ENCODE data around the gene TAS2R38. TPM values are rescaled to one million over a fixed set of nuclear protein-coding genes. Genes with fewer than 3 reads are reported as not detected.

Gene TAS2R38
- not detected in 2 replicates for total RNA-seq
- long read RNA-seq = 0 reads

DNA sequence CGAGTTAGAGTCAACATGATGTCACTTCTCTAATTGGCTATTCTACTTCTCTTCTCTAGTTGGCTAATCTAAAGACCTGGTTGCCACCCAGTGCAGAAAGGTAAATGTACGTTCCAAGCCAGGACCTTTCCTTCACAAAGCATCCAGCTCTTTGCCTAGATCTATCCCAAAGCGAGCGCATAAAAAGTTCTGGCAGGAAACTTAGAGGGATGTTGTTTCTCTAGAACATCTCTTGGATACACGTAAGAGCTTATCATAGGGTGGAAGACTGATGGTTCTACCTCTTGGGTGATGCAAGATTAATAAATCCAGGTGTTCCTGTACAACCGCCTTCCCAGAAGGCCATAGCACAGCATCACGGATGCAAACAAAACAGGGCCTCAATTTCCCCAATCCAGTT lies at the start of gene TAS2R38:
Gene TAS2R38, minus strand, starts transcription at position 101 of the 400 bp plus-strand sequence. Its CDS starts 84 bp downstream, at position 17.
- no peak for DNase-seq (ENCODE audit: extremely low spot score, unreplicated experiment)
- H3K36me3 Mint-ChIP-seq (ENCODE audit: unreplicated experiment) = no peaks in the 10 kb centered on the region
- H3K4me3 Mint-ChIP-seq (ENCODE audit: unreplicated experiment) = no peak within 1 kb of the TSS
- no peak within 1 kb of the TSS for H3K27ac Mint-ChIP-seq (ENCODE audit: unreplicated experiment)
- H3K9me3 Mint-ChIP-seq (ENCODE audit: unreplicated experiment) = no peaks in the 10 kb centered on the region
- H3K27me3 Mint-ChIP-seq (ENCODE audit: unreplicated experiment) = peaks cover 16% of the 10 kb centered on the region
- TF ChIP-seq, protein P1, sequence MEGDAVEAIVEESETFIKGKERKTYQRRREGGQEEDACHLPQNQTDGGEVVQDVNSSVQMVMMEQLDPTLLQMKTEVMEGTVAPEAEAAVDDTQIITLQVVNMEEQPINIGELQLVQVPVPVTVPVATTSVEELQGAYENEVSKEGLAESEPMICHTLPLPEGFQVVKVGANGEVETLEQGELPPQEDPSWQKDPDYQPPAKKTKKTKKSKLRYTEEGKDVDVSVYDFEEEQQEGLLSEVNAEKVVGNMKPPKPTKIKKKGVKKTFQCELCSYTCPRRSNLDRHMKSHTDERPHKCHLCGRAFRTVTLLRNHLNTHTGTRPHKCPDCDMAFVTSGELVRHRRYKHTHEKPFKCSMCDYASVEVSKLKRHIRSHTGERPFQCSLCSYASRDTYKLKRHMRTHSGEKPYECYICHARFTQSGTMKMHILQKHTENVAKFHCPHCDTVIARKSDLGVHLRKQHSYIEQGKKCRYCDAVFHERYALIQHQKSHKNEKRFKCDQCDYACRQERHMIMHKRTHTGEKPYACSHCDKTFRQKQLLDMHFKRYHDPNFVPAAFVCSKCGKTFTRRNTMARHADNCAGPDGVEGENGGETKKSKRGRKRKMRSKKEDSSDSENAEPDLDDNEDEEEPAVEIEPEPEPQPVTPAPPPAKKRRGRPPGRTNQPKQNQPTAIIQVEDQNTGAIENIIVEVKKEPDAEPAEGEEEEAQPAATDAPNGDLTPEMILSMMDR (IDR thresholded peaks at IDR 0.05) = no peak
- peaks cover 7% of the 10 kb centered on the region for H3K4me1 Mint-ChIP-seq (ENCODE audit: unreplicated experiment)

DNA sequence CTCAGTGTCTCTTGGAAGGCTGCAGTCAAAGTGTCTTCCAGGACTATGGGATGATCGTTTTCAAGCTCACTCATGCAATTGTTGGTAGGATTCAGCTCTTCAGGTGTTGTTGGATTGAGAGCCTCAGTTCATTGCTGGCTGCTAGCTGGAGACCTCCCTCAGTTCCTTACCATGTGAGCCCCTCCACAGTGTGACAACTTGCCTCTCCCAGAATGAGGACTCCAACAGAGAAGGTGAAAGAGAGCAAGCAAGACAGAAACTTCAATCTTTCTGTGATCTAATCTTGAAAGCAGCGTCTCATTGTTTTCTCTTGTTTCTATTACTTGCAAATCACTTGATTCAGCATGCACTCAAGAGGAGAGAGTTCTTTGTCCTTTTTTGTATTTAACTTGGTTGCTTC lies 44.6 kb upstream of the TAS2R38 start:
- no peak overlapping the region for H3K27ac Mint-ChIP-seq (ENCODE audit: unreplicated experiment)
- no peaks in the 10 kb centered on the region for H3K9me3 Mint-ChIP-seq (ENCODE audit: unreplicated experiment)
- H3K4me3 Mint-ChIP-seq (ENCODE audit: unreplicated experiment) = no peak overlapping the region
- H3K36me3 Mint-ChIP-seq (ENCODE audit: unreplicated experiment) = no peaks in the 10 kb centered on the region
- no peaks in the 10 kb centered on the region for H3K27me3 Mint-ChIP-seq (ENCODE audit: unreplicated experiment)
- H3K4me1 Mint-ChIP-seq (ENCODE audit: unreplicated experiment) = no peaks in the 10 kb centered on the region
- no peak for DNase-seq (ENCODE audit: extremely low spot score, unreplicated experiment)
- TF ChIP-seq, protein P1 (IDR thresholded peaks at IDR 0.05) = no peak

DNA sequence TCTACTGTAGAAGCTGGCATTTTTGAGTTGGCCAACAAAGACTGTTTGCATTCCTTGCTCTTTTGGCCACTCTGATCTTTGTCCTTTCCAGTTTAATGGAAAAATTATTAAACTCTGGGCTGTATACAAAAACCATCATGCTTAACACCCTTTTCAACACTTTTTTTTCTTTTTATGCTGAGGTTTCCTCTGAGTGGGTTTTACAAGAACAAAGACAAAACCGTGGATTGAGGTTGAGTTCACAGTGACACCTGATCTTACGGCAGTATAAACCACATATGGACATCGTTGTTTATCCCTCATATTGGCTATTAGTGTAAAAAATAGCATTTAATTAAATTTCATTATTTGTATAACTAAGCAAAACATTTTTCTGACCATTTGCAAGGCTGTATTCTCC lies 43.9 kb upstream of the TAS2R38 start:
- H3K27me3 Mint-ChIP-seq (ENCODE audit: unreplicated experiment) = no peaks in the 10 kb centered on the region
- no peaks in the 10 kb centered on the region for H3K9me3 Mint-ChIP-seq (ENCODE audit: unreplicated experiment)
- no peak for DNase-seq (ENCODE audit: extremely low spot score, unreplicated experiment)
- H3K4me3 Mint-ChIP-seq (ENCODE audit: unreplicated experiment) = no peak overlapping the region
- H3K36me3 Mint-ChIP-seq (ENCODE audit: unreplicated experiment) = no peaks in the 10 kb centered on the region
- H3K27ac Mint-ChIP-seq (ENCODE audit: unreplicated experiment) = no peak overlapping the region
- H3K4me1 Mint-ChIP-seq (ENCODE audit: unreplicated experiment) = no peaks in the 10 kb centered on the region
- TF ChIP-seq, protein P1 (IDR thresholded peaks at IDR 0.05) = no peak

DNA sequence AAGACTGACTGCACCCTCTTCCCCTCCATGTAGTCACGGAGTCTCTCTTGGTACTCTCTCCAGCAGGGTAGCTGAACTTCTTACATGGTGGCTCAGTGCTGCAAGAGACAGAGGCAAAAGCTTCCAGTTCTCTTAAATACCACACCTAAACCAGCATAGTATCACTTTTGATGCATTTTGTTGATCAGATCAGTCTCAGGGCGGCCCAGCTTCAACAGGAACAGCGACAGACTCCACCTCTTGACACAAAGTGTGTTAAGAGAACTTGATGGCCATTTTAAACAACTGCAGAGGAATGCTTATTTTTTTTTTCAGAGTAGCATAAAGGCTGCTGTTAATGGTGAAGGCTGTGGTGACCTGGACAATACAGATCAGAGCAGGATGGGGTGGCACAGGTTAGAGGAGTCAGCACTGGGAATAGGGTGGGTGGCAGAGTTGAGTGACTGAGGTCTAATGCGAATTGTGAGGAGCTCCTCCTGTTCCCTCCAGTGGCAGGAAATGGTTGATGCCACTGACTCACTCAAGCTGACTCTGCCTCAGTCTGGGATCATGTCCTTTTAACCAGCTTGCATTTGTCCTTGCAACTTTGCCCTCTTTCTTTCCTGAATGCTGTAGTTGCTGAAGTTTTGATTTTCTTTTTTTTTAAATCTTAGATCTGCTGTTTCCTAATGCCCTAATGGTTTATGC lies 39.4 kb upstream of the TAS2R38 start:
- no peak overlapping the region for H3K27ac Mint-ChIP-seq (ENCODE audit: unreplicated experiment)
- H3K36me3 Mint-ChIP-seq (ENCODE audit: unreplicated experiment) = no peaks in the 10 kb centered on the region
- no peaks in the 10 kb centered on the region for H3K9me3 Mint-ChIP-seq (ENCODE audit: unreplicated experiment)
- no peaks in the 10 kb centered on the region for H3K4me1 Mint-ChIP-seq (ENCODE audit: unreplicated experiment)
- no peaks in the 10 kb centered on the region for H3K27me3 Mint-ChIP-seq (ENCODE audit: unreplicated experiment)
- TF ChIP-seq, protein P1 (IDR thresholded peaks at IDR 0.05) = no peak
- no peak overlapping the region for H3K4me3 Mint-ChIP-seq (ENCODE audit: unreplicated experiment)
- DNase-seq (ENCODE audit: extremely low spot score, unreplicated experiment) = no peak

DNA sequence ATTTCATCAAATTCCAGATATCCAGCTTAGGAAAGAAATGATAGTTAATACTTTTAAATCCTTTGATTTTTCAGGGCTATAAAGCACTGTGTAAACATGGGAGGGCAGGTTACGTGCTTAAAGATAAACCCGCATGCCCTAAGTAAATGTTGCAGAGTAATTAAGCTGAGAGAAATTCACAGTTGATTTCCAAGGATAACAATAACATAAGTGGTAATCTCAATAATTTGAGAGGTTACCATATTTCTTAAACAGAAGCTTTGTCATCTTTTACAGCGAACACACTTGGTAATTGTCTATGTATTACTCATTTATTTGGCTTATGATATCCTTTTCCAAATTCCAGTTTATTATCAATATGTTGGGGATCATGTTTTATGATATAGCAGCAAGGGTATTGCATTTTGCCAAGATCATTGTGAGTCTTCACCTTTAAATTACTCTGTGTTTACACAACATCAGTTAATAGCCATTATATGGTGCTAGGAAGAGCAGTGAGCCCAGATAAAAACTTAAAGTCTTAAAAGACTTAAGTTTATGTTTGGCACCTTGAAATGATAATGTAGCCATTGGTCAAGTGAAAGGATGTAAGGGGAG lies 37.5 kb upstream of the TAS2R38 start:
- Mint-ChIP-seq H3K27ac (ENCODE audit: unreplicated experiment) (no peak overlapping the region), H3K27me3 (ENCODE audit: unreplicated experiment) (no peaks in the 10 kb centered on the region), H3K4me3 (ENCODE audit: unreplicated experiment) (no peak overlapping the region), H3K4me1 (ENCODE audit: unreplicated experiment) (no peaks in the 10 kb centered on the region), H3K36me3 (ENCODE audit: unreplicated experiment) (no peaks in the 10 kb centered on the region), H3K9me3 (ENCODE audit: unreplicated experiment) (no peaks in the 10 kb centered on the region)
- TF ChIP-seq, protein P1 (IDR thresholded peaks at IDR 0.05) = no peak
- DNase-seq (ENCODE audit: extremely low spot score, unreplicated experiment) = no peak

Measured in osteocyte (in vitro differentiated cells).